ENCODE data around the gene PJVK.

Gene PJVK

GRCh38 chr2:178491612-178492011 is 40.4 kb downstream of the PJVK start:
- no peak for TF ChIP-seq CTCF (IDR thresholded peaks at IDR 0.05; ENCODE audit: low read length, missing control alignments)
- no peak overlapping the region for H3K4me3 ChIP-seq (replicated peaks; ENCODE audit: low read depth, low read length)
- no peak for DNase-seq (ENCODE audit: low read depth)

- no peak overlapping the region for H3K4me3 ChIP-seq (replicated peaks; ENCODE audit: low read depth, low read length)
- DNase-seq (ENCODE audit: low read depth): no peak
- TF ChIP-seq CTCF (IDR thresholded peaks at IDR 0.05; ENCODE audit: low read length, missing control alignments): no peak
Measured at GRCh38 chr2:178496049-178496448, 44.9 kb downstream of the PJVK start.

DNA sequence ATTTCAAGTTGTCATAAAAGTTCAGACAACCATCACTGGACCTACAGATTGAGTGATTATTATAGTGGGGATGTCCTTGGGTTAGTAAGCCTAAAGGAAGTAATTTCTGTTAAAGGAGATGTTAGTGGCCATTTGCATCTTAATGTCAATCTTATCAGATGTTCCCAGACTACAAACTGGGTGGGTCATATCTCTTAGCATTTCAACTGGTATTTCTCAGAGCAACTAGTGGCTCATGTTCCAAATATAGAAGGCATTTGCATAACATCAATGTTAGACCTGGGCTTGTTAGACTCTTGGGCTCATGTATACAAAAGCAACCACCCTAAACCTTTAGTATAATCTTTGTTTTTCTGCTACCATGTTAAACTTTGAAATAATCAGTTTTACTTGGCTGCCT is 47.0 kb downstream of the PJVK start:
- no peak for TF ChIP-seq CTCF (IDR thresholded peaks at IDR 0.05; ENCODE audit: low read length, missing control alignments)
- no peak overlapping the region for H3K4me3 ChIP-seq (replicated peaks; ENCODE audit: low read depth, low read length)
- no peak for DNase-seq (ENCODE audit: low read depth)

GRCh38 chr2:178499640-178500039 is 48.5 kb downstream of the PJVK start:
- no peak overlapping the region for H3K4me3 ChIP-seq (replicated peaks; ENCODE audit: low read depth, low read length)
- DNase-seq (ENCODE audit: low read depth): no peak
- no peak for TF ChIP-seq CTCF (IDR thresholded peaks at IDR 0.05; ENCODE audit: low read length, missing control alignments)

GRCh38 chr2:178502751-178503150 is 51.6 kb downstream of the PJVK start:
- DNase-seq (ENCODE audit: low read depth): no peak
- no peak for TF ChIP-seq CTCF (IDR thresholded peaks at IDR 0.05; ENCODE audit: low read length, missing control alignments)
- no peak overlapping the region for H3K4me3 ChIP-seq (replicated peaks; ENCODE audit: low read depth, low read length)

DNA sequence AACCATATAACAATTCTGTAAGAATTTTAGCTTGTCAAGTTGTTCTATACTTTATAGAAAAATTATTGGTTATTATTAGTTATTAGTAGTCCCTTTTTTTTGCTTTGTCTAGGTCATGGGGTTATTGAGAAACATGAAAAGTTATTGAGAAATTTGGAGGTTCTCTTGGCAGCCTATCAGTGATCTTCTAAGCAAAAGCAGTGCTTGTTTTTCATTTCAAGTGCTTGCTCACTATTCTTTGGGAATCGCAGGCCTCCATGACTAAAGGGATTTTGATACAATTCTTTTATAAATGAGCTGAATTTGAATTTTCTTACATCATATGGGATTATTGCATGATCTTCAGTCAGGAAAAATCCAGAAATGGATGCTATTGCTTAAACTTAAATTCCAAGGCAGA is 54.9 kb downstream of the PJVK start:
- DNase-seq (ENCODE audit: low read depth): no peak
- no peak for TF ChIP-seq CTCF (IDR thresholded peaks at IDR 0.05; ENCODE audit: low read length, missing control alignments)
- no peak overlapping the region for H3K4me3 ChIP-seq (replicated peaks; ENCODE audit: low read depth, low read length)

DNA sequence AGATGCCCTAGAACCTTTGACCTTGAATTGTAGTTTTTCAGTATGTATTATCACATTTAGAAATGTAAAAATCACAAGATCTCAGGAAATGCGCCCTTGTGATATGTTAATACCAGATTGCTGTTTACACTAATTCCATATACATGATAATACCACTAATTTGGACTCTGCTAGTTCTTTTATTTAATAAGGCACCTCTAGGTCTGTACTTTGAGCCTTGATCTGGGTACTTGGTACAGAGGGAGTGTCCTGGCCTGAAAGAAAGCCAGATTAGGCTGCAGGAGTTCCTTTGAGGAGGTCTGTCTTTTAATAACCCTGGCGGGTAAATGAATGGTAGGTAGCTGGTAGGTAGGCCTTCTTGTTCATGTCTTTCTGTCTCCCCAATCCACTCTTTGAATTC is 55.3 kb downstream of the PJVK start:
- TF ChIP-seq CTCF (IDR thresholded peaks at IDR 0.05; ENCODE audit: low read length, missing control alignments): no peak
- no peak overlapping the region for H3K4me3 ChIP-seq (replicated peaks; ENCODE audit: low read depth, low read length)
- no peak for DNase-seq (ENCODE audit: low read depth)
